ENCODE data around the gene CNOT3. TPM values are rescaled to one million over a fixed set of nuclear protein-coding genes. Genes with fewer than 3 reads are reported as not detected.

The CNOT3 gene
- total RNA-seq, 1 experiment from 2014 or later, result 76.7 TPM

- CTCF ChIA-PET, result no interaction called here
- ATAC-seq (no peak), DNase-seq (ENCODE audit: low read depth, low spot score) (no peak)
- no peaks in the 10 kb centered on the region for H4K20me1 ChIP-seq (ENCODE audit: insufficient read depth)
- intact Hi-C loops (cut with micrococcal nuclease), result no loop called here
- H3K9me3 ChIP-seq (ENCODE audit: control insufficient read depth in 1 of 2, insufficient read depth in 1 of 2, low read depth in 1 of 2, low read length in 2 of 2), result no peaks in the 10 kb centered on the region
- no peak overlapping the region for H3K9ac ChIP-seq (ENCODE audit: low read length)
- POLR2A ChIA-PET, result no interaction called here
- no peak overlapping the region for H3K27ac ChIP-seq (ENCODE audit: low read depth, low read length)
- peaks cover 25 to 29% of the 10 kb centered on the region in 2 experiments; a peak in 3 of 4 replicates for H3K36me3 ChIP-seq (ENCODE audit: control insufficient read depth in 1 of 2, insufficient read depth in 2 of 2, low read length in 2 of 2)
- no peaks in the 10 kb centered on the region for H3K27me3 ChIP-seq (ENCODE audit: insufficient read depth, low read length)
- H3K79me2 ChIP-seq (ENCODE audit: insufficient read depth, low read length), result peaks cover 20% of the 10 kb centered on the region
- no peaks in the 10 kb centered on the region for H3K9me2 ChIP-seq (ENCODE audit: insufficient read depth)
- BruUV-seq (replicated peaks), result no TSS peak
- peaks cover 2 to 6% of the 10 kb centered on the region in 2 experiments; a peak in 1 of 4 replicates for H3K4me1 ChIP-seq (ENCODE audit: control insufficient read depth in 1 of 2, insufficient read depth in 2 of 2, low read length in 2 of 2)
- RAD21 ChIA-PET (ENCODE audit: low non-redundant PET in 1 of 2, low total read pairs in 2 of 2, uncharacterized antibody in 2 of 2, unreplicated experiment in 2 of 2), result no interaction called here
- H2AFZ ChIP-seq (ENCODE audit: low read depth, low read length, poor library complexity, severe bottlenecking), result no peak overlapping the region
- no peak overlapping the region for H3K4me3 ChIP-seq (replicated peaks in 1 of 2; ENCODE audit: low read depth in 1 of 2, low read length in 2 of 2)
- TF ChIP-seq MAX (IDR thresholded peaks at IDR 0.05) (no peak), RAD21 (IDR thresholded peaks at IDR 0.05; ENCODE audit: low read depth) (no peak), EGR1 (IDR thresholded peaks at IDR 0.05; ENCODE audit: low read depth) (no peak), YY1 (IDR thresholded peaks at IDR 0.05; ENCODE audit: extremely low read depth, insufficient replicate concordance, low read depth, low read length) (no peak), ELF1 (IDR thresholded peaks at IDR 0.05; ENCODE audit: borderline replicate concordance, low read depth) (no peak), CEBPB (IDR thresholded peaks at IDR 0.05; ENCODE audit: low read depth) (no peak), ZBTB33 (IDR thresholded peaks at IDR 0.05; ENCODE audit: extremely low read depth, insufficient replicate concordance, low read length) (no peak), ATF3 (IDR thresholded peaks at IDR 0.05) (no peak), ZNF274 (IDR thresholded peaks at IDR 0.05; ENCODE audit: low read depth, low read length) (no peak)
- H3K4me2 ChIP-seq (ENCODE audit: low read length), result no peak overlapping the region
Observed at GRCh38 chr19:54109651-54110050, 27.9 kb upstream of the CNOT3 start.
